Stimulated activated naive B cell treated with anti-CD40 and anti-IgM and Interleukin-4, amounts not matched to agents 10 μg/mL and 1 μg/mL and 100 μg/mL, for 72 hours (primary cell): ENCODE measurements around the gene BIN2.
"Not testable (repeated sequence)": the region's sequence is repeated elsewhere in the genome, so short reads cannot be mapped to it uniquely, and the experiment has no call there.

Experiments used
- ATAC-seq, 2 donors: fragments of 150-1000 bp; cut with Tn5 transposase; replicated peaks; 2 replicates each; pipeline ENCODE4 v1.10.0; 2021; ENCODE audit warnings: moderate library complexity in 1 of 2
- DNase-seq: peaks from one replicate; pipeline ENCODE4 v3.0.0; 2021
- H3K27ac Mint-ChIP-seq: one replicate; pipeline ENCODE4 v1.8.0; 2022; ENCODE audit warnings: mild to moderate bottlenecking, mixed read lengths
- H3K27me3 Mint-ChIP-seq, 2 donors: one replicate each; pipeline ENCODE4 v1.8.0; 2022; ENCODE audit warnings: mixed read lengths in 2 of 2
- H3K36me3 Mint-ChIP-seq, 2 donors: one replicate each; pipeline ENCODE4 v1.8.0; 2022; ENCODE audit warnings: mixed read lengths in 2 of 2, mild to moderate bottlenecking in 1 of 2
- H3K4me1 Mint-ChIP-seq, 2 donors: one replicate each; pipeline ENCODE4 v1.8.0; 2022; ENCODE audit warnings: mixed read lengths in 2 of 2, mild to moderate bottlenecking in 1 of 2
- H3K4me3 Mint-ChIP-seq, 2 donors: one replicate each; pipeline ENCODE4 v1.8.0; 2022; ENCODE audit warnings: mild to moderate bottlenecking in 2 of 2, mixed read lengths in 2 of 2, moderate library complexity in 1 of 2
- H3K9me3 Mint-ChIP-seq, 2 donors: one replicate each; pipeline ENCODE4 v1.8.0; 2022; ENCODE audit warnings: mixed read lengths in 2 of 2, mild to moderate bottlenecking in 1 of 2

BIN2 gene

GRCh38 chr12:51318057-51318806 is 5.7 kb downstream of the BIN2 start:
- not testable (repeated sequence) for DNase-seq, H3K27me3 Mint-ChIP-seq, H3K27ac Mint-ChIP-seq, H3K9me3 Mint-ChIP-seq
- peak; percentile 43 to 67 for ATAC-seq
- peaks cover 6 to 19% of the 10 kb centered on the region in 2 donors for H3K36me3 Mint-ChIP-seq
- H3K4me1 Mint-ChIP-seq: peaks cover 46 to 69% of the 10 kb centered on the region in 2 donors
- peak overlapping the region in 1 of 2 donors; percentile 23 for H3K4me3 Mint-ChIP-seq

GRCh38 chr12:51311389-51311788 is 12.6 kb downstream of the BIN2 start:
- ATAC-seq (no peak), DNase-seq (no peak)
- H3K36me3 Mint-ChIP-seq: peaks cover 11 to 39% of the 10 kb centered on the region in 2 donors
- no peaks in the 10 kb centered on the region for H3K9me3 Mint-ChIP-seq
- H3K27ac Mint-ChIP-seq: no peak overlapping the region
- no peak overlapping the region for H3K4me3 Mint-ChIP-seq
- no peaks in the 10 kb centered on the region for H3K27me3 Mint-ChIP-seq
- H3K4me1 Mint-ChIP-seq: peaks cover 8 to 21% of the 10 kb centered on the region in 2 donors

DNA sequence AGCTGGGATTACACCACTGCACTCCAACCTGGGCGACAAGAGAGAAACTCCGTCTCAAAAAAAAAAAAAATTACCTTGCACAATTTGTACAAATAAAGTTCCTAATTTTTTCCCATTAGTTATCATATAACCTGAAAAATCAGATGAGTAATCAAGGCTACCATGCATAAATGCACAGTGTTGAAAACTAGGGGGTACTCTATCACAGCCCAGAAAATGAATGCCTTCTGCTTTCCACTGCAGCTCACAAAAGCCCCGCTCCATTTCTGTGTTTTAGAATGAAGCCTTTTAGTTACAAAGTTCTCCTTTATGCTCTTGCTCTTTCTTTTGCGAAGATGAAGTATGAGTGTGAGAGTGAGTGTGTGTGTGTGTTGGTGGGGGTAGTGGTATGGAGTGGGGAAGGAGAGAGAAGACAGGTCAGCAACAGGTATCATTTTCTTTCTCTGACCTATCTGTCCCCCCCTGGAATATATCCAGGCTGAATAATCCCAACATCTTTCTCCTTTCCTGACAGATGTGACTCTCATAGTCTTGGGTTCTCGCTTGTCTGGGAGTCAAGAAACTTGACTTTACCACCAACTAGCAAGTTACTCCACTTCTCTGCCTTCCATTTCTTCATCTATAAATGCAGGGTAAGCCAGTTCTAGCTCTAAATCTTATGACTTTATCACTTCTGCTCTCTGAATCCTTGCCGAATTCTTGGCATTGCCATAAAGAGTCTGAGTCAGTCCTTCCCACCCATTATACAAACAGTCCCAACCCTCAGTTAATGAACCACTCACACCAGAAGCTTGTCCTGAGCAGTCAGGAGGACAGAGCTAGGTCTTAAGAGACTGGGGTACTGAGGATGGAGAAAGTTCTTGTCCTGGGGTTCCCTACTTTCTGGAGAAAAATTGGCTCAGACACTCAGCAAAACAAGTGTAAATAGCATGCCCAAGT is 16.1 kb downstream of the BIN2 start:
- Mint-ChIP-seq H3K4me3 (no peak overlapping the region), H3K4me1 (peaks cover 11 to 17% of the 10 kb centered on the region in 2 donors), H3K27ac (no peak overlapping the region), H3K9me3 (no peaks in the 10 kb centered on the region), H3K27me3 (no peaks in the 10 kb centered on the region), H3K36me3 (peaks cover 11 to 43% of the 10 kb centered on the region in 2 donors)
- ATAC-seq (no peak), DNase-seq (no peak)

DNA sequence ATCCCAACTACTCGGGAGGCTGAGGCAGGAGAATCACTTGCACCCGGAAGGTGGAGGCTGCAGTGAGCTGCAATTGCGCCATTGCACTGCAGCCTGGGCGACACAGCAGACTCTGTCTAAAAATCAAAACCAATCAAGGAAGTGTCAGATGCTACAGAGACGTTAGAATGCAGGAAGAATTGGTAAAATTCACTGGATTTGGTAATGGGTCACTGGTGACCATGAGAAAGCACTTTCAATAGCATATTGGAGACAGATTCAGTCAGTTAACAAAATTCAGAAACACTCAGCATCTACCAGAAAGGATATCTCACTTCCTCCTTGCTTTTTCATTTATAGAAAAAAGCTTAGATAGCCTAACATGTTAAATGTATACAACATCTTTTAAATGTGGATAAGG is 17.5 kb downstream of the BIN2 start:
- no peak overlapping the region for H3K4me3 Mint-ChIP-seq
- H3K4me1 Mint-ChIP-seq: peaks cover 11 to 17% of the 10 kb centered on the region in 2 donors
- DNase-seq (no peak), ATAC-seq (peak; percentile 38 to 50)
- H3K36me3 Mint-ChIP-seq: peaks cover 11 to 44% of the 10 kb centered on the region in 2 donors
- H3K27me3 Mint-ChIP-seq: no peaks in the 10 kb centered on the region
- no peaks in the 10 kb centered on the region for H3K9me3 Mint-ChIP-seq
- no peak overlapping the region for H3K27ac Mint-ChIP-seq

GRCh38 chr12:51300768-51301167 is 23.2 kb downstream of the BIN2 start:
- ATAC-seq, H3K27me3 Mint-ChIP-seq, H3K4me3 Mint-ChIP-seq, H3K27ac Mint-ChIP-seq, DNase-seq, H3K4me1 Mint-ChIP-seq, H3K9me3 Mint-ChIP-seq: not testable (repeated sequence)
- H3K36me3 Mint-ChIP-seq: peaks cover 11 to 31% of the 10 kb centered on the region in 2 donors

DNA sequence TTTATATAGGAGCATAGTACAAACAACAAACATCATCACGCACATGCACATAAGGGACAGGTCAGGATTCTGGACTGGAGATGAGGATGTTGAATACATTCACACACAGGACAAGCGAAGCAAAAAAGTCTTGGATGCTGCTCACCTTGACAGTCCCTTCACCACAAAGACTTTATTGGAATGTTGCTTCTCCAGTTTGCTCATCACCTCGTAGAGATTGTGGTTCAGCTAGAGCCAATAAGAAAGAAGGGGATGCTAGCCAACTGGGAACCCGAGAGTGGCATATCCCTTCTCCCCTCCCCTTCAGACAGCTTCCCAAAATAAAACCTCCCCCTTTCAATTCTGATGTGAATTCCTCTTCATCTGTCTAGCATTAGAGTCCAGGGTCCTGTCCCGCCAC is 28.3 kb downstream of the BIN2 start:
- ATAC-seq: no peak
- Mint-ChIP-seq H3K27me3 (no peaks in the 10 kb centered on the region), H3K36me3 (peaks cover 20 to 25% of the 10 kb centered on the region in 2 donors)

GRCh38 chr12:51294097-51294496 is 29.9 kb downstream of the BIN2 start:
- not testable (repeated sequence) for ATAC-seq, H3K4me3 Mint-ChIP-seq, H3K9me3 Mint-ChIP-seq, DNase-seq, H3K27me3 Mint-ChIP-seq
- H3K27ac Mint-ChIP-seq: peak overlapping the region; percentile 63
- H3K4me1 Mint-ChIP-seq: peaks cover 12 to 19% of the 10 kb centered on the region in 2 donors
- peaks cover 21 to 27% of the 10 kb centered on the region in 2 donors for H3K36me3 Mint-ChIP-seq

More for the DNA sequence above, 28.3 kb downstream of the BIN2 start:
- H3K4me3 Mint-ChIP-seq: no peak overlapping the region
- DNase-seq: no peak
- peaks cover 12 to 19% of the 10 kb centered on the region in 2 donors for H3K4me1 Mint-ChIP-seq
- no peak overlapping the region for H3K27ac Mint-ChIP-seq
- H3K9me3 Mint-ChIP-seq: no peaks in the 10 kb centered on the region

DNA sequence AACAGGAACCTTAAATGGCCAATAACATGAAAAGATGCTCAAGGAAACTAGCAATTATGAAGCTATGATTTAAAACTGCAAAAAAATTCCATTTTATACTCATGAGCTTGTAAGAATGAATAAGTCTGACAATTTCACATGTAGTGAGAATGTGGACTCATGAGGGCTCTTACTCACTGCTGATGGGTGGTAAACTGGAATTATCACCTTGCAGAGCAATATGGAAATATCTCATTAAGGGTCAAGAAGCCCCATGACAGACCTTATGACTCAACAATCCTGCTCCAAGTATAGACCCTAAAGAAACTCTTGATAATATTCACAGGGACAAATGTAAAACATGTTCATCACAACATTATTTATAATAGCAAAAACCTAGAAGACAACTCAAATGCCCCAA is 30.3 kb downstream of the BIN2 start:
- Mint-ChIP-seq H3K27ac (peak overlapping the region; percentile 63), H3K27me3 (no peaks in the 10 kb centered on the region)

DNA sequence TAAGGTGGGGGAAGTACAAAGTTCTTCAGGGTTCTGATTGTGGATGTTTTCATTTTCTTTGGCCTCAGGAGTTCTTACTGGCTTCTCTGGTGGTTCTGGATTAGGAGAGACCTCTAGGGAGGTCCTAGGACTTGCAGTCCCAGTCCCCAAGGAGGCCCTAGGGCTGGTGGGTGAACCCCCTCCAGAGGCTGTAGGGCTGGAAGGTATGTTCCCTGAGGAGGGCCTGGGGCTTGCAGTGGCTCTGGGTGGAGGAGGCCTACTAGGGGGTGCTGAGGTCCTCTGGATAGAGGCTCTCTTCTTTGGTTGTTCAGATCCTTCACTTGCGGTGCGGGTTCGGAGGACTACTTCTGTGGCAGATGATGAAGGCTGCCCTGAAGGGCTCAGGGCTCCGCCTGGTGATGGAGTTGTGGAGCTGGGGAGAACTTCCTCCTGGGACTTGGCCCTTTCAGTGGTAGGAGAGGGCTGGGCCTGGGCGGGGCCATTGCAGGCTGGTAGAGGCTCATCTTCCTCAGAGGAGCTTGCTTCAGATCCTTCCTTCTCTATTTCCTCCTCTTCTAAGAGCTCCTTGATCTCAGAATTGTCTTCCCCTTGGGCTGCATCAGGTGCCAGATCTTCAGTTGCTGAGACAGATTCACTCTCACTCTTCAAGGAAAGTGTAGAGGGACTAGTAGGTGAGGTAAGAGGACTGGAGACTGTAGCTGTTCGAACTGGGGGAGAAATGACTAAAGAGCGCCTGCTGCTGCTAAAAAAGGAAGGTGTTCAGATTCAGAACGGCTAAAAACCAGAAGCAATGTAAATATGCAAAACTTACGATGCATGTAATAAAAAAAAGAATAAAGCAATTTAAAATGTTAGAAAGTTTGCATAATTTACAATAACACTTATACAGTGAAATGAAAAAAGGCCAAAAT is 32.1 kb downstream of the BIN2 start:
- not testable (repeated sequence) for H3K27ac Mint-ChIP-seq, H3K27me3 Mint-ChIP-seq, H3K4me3 Mint-ChIP-seq, H3K9me3 Mint-ChIP-seq, DNase-seq
- peak; percentile 36 to 65 for ATAC-seq
- peaks cover 30% of the 10 kb centered on the region in 2 donors for H3K36me3 Mint-ChIP-seq
- peaks cover 12 to 19% of the 10 kb centered on the region in 2 donors for H3K4me1 Mint-ChIP-seq

More for the DNA sequence above, 30.3 kb downstream of the BIN2 start:
- Mint-ChIP-seq H3K4me1 (peaks cover 12 to 19% of the 10 kb centered on the region in 2 donors), H3K36me3 (peaks cover 23 to 29% of the 10 kb centered on the region in 2 donors), H3K9me3 (no peaks in the 10 kb centered on the region), H3K4me3 (no peak overlapping the region)
- peak; percentile 63 to 70 for ATAC-seq
- DNase-seq: no peak

DNA sequence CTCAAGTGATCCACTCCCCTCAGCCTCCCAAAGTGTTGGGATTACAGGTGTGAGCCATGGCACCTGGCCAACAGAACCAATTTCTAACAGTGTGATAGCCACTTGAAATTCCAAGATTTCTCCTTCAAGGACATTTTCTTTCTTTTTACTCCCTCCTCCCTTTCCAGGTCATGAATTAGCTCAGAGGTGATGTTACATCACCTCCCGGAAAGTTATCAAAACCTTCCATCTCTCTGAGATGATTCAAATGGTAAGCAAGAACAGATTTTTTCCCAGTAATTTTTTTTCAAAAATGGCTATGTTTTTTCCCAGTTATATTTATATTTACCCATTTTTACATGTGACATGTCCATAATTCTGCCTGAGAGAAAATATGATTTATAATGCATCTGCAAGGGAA is 38.1 kb downstream of the BIN2 start:
- peaks cover 0 to under 1% of the 10 kb centered on the region in 2 donors for H3K4me1 Mint-ChIP-seq
- no peaks in the 10 kb centered on the region for H3K9me3 Mint-ChIP-seq
- H3K4me3 Mint-ChIP-seq: no peak overlapping the region
- H3K36me3 Mint-ChIP-seq: peaks cover 14 to 20% of the 10 kb centered on the region in 2 donors
- no peak for DNase-seq
- H3K27me3 Mint-ChIP-seq: no peaks in the 10 kb centered on the region
- H3K27ac Mint-ChIP-seq: no peak overlapping the region
- ATAC-seq: no peak

- H3K36me3 Mint-ChIP-seq: peaks cover 4 to 10% of the 10 kb centered on the region in 2 donors
- ATAC-seq: no peak
- H3K9me3 Mint-ChIP-seq: no peaks in the 10 kb centered on the region
- DNase-seq: no peak
- no peaks in the 10 kb centered on the region for H3K27me3 Mint-ChIP-seq
- peaks cover 0 to 6% of the 10 kb centered on the region in 2 donors for H3K4me1 Mint-ChIP-seq
- no peak overlapping the region for H3K27ac Mint-ChIP-seq
- H3K4me3 Mint-ChIP-seq: no peak overlapping the region
Observed at GRCh38 chr12:51281202-51281924, 42.6 kb downstream of the BIN2 start.

- Mint-ChIP-seq H3K27ac (no peak overlapping the region), H3K9me3 (no peaks in the 10 kb centered on the region), H3K4me3 (no peak overlapping the region), H3K27me3 (no peaks in the 10 kb centered on the region), H3K4me1 (peaks cover 9 to 10% of the 10 kb centered on the region in 2 donors), H3K36me3 (no peaks in the 10 kb centered on the region)
- ATAC-seq (no peak), DNase-seq (no peak)
Observed at GRCh38 chr12:51275088-51275487, 48.9 kb downstream of the BIN2 start.

- peaks cover 18% of the 10 kb centered on the region in 2 donors for H3K4me1 Mint-ChIP-seq
- not testable (repeated sequence) for ATAC-seq, DNase-seq, H3K27me3 Mint-ChIP-seq, H3K27ac Mint-ChIP-seq, H3K4me3 Mint-ChIP-seq, H3K9me3 Mint-ChIP-seq, H3K36me3 Mint-ChIP-seq
Observed at GRCh38 chr12:51272810-51273209, 51.2 kb downstream of the BIN2 start.
